K562 (cell line): ENCODE data around the gene ZNF407. TPM values are rescaled to one million over a fixed set of nuclear protein-coding genes. Genes with fewer than 3 reads are reported as not detected.

ENCODE experiments used
- ATAC-seq: fragments of 200-7000 bp; cut with Tn5 transposase; 3 replicates; pipeline ENCODE4 v1.9.1; 2020; ENCODE audit warnings: moderate library complexity
- BruUV-seq: library from RNA; stranded (reverse); fragments of 400-500 nt; replicated peaks from 2 replicates; lab custom pipeline; 2021; lab: Mats Ljungman, UMichigan
- CTCF ChIA-PET: fragments of 300-600 bp; formaldehyde crosslinking; extraction: SDS; loops from one replicate; lab custom pipeline; 2021; ENCODE audit warnings: low intra/inter-chr PET ratio; lab: Yijun Ruan, JAX
- POLR2A ChIA-PET: fragments of 300-600, 350-650 bp; sonication (Branson Sonifier 250); formaldehyde crosslinking; extraction: SDS; loops from one replicate; lab custom pipeline; 2021; ENCODE audit warnings: antibody characterized with exemption, inconsistent platforms; lab: Yijun Ruan, JAX
- DNase-seq, 4 experiments: peaks; one replicate each; pipeline versions ENCODE4 v3.0.0 to v3.0.0-alpha.2; 2011 to 2018; ENCODE audit warnings: low spot score in 3 of 4, mixed read lengths in 3 of 4; ENCODE audit errors: extremely low read depth in 1 of 4
- FAIRE-seq: peaks from 2 replicates; lab custom pipeline; 2011; peaks lifted over from hg19 to GRCh38; lab: Jason Lieb, UNC
- H2AFZ ChIP-seq: 2 replicates; pipeline ENCODE4 v1.6.0; 2011; ENCODE audit warnings: low read depth, low read length, control low read depth, inconsistent platforms
- H3K27ac ChIP-seq: fragments of 200-600 bp; 3 replicates; pipeline ENCODE4 v1.8.0; 2011; ENCODE audit warnings: low read depth, mild to moderate bottlenecking, control low read depth, inconsistent platforms, low read length, moderate library complexity, mixed read lengths; ENCODE audit errors: extremely low read depth
- H3K27me3 ChIP-seq, 2 experiments: fragments of 300-600 bp in 1 of 2; 2 replicates in 1 of 2; 3 replicates in 1 of 2; pipeline versions ENCODE4 v1.6.0 to v1.8.0; 2011; ENCODE audit warnings: inconsistent platforms in 2 of 2, low read length in 2 of 2, mild to moderate bottlenecking in 1 of 2, mixed read lengths in 1 of 2, moderate library complexity in 1 of 2; ENCODE audit not compliant: control insufficient read depth in 2 of 2, insufficient read depth in 2 of 2
- H3K36me3 ChIP-seq: fragments of 300-600 bp; 3 replicates; pipeline ENCODE4 v1.8.0; 2011; ENCODE audit warnings: mild to moderate bottlenecking, low read length, inconsistent platforms; ENCODE audit not compliant: control insufficient read depth, insufficient read depth
- H3K4me1 ChIP-seq, 2 experiments: fragments of 200-600 bp in 1 of 2; replicated peaks in 1 of 2; 2 replicates in 1 of 2; 3 replicates in 1 of 2; pipeline versions ENCODE4 v1.5.1 to v1.8.0; 2011; ENCODE audit warnings: inconsistent platforms in 2 of 2, low read length in 2 of 2, mild to moderate bottlenecking in 1 of 2, mixed read lengths in 1 of 2, moderate library complexity in 1 of 2; ENCODE audit not compliant: control insufficient read depth in 2 of 2, insufficient read depth in 2 of 2
- H3K4me2 ChIP-seq: 2 replicates; pipeline ENCODE4 v1.6.1; 2011; ENCODE audit warnings: low read length, control low read depth, inconsistent platforms, mixed read lengths; ENCODE audit not compliant: insufficient read depth
- H3K4me3 ChIP-seq: fragments of 200-600 bp; sonication (generic), shearing (Covaris generic); 2 replicates; pipeline ENCODE4 v1.5.1; 2016; ENCODE audit warnings: control low read depth, inconsistent platforms
- H3K79me2 ChIP-seq: fragments of 200-600 bp; 3 replicates; pipeline ENCODE4 v1.8.0; 2011; ENCODE audit warnings: low read length, inconsistent platforms; ENCODE audit not compliant: control insufficient read depth, insufficient read depth
- H3K9ac ChIP-seq, 2 experiments: 2 replicates each; pipeline versions ENCODE4 v1.6.0 to v1.6.1; 2011; ENCODE audit warnings: low read depth in 2 of 2, low read length in 2 of 2, control low read depth in 1 of 2, inconsistent platforms in 1 of 2, mild to moderate bottlenecking in 1 of 2, mixed read lengths in 1 of 2; ENCODE audit not compliant: insufficient read depth in 1 of 2
- H3K9me1 ChIP-seq: one replicate; pipeline ENCODE4 v1.6.0; 2011; ENCODE audit warnings: inconsistent platforms, mild to moderate bottlenecking, low read length, moderate library complexity; ENCODE audit not compliant: control insufficient read depth, insufficient read depth
- H3K9me3 ChIP-seq: replicated peaks from 2 replicates; pipeline ENCODE4 v1.5.1; 2011; ENCODE audit warnings: low read depth, low read length, inconsistent platforms; ENCODE audit not compliant: control insufficient read depth, insufficient read depth
- H4K20me1 ChIP-seq: replicated peaks from 2 replicates; pipeline ENCODE4 v1.6.1; 2011; ENCODE audit warnings: low read length, inconsistent platforms, mixed read lengths; ENCODE audit not compliant: control insufficient read depth, insufficient read depth
- BMI1 ChIP-seq: fragments of 150-350 bp; IDR thresholded peaks from 2 replicates; pipeline ENCODE4 v1.6.1; 2014; ENCODE audit warnings: low read length
- NFIX ChIP-seq: fragments of 250-450 bp; sonication (Bioruptor Pico); IDR thresholded peaks from 2 replicates; pipeline ENCODE4 v1.4.0; 2020; ENCODE audit warnings: low read depth, mild to moderate bottlenecking, moderate library complexity
- ZNF146 ChIP-seq: IDR thresholded peaks from one replicate; pipeline ENCODE4 v1.6.1; 2018; ENCODE audit warnings: missing compliant biosample characterization; ENCODE audit not compliant: unreplicated experiment
- WGBS: fragments of 100-300 bp; shearing (Covaris generic); methylation state at CpG from one replicate; pipeline ENCODE4 v1.1.6; 2016; ENCODE audit warnings: low coverage, mixed read lengths; ENCODE audit not compliant: insufficient coverage; ENCODE audit errors: missing lambda C conversion rate; 5-methylcytosine and 5-hydroxymethylcytosine counted together
- in situ Hi-C: fragments of 300-500 bp; cut with MboI; formaldehyde crosslinking; loops from 4 replicates; pipeline ENCODE4 v1.15.0; 2018; ENCODE audit warnings: inconsistent platforms, mixed read lengths
- intact Hi-C: fragments of 100-400 bp; cut with micrococcal nuclease; formaldehyde crosslinking; loops from 2 replicates; pipeline ENCODE4 v1.14.2; 2022
- polyA plus RNA-seq, 8 experiments: library from polyadenylated mRNA; depleted of rRNA in 4 of 8; stranded (reverse) in 5 of 8; unstranded in 3 of 8; fragments of >200 nt; fragmentation: Nextera tagmentation in 2 of 8; fragmentation: Illumina TruSeq in 1 of 8; extraction: Ambion mirVana in 2 of 8; extraction: Trizol in 1 of 8; gene quantifications; 2 replicates each; pipeline versions ENCODE4 v1.2.1 to v1.2.3, GENCODE V29; 2011 to 2014; ENCODE audit warnings: inconsistent platforms in 1 of 8, missing spikeins in 1 of 8
- total RNA-seq, 7 experiments: library from RNA; depleted of rRNA in 6 of 7; stranded (reverse); fragments of >200 nt in 6 of 7; fragmentation: Illumina TruSeq in 2 of 7; extraction: Trizol in 2 of 7; gene quantifications; 2 replicates each; pipeline versions ENCODE4 v1.2.1 to v1.2.3, GENCODE V29; 2011 to 2021; ENCODE audit warnings: low replicate concordance in 1 of 7
- TF ChIP-seq, protein P1 (sequence below): fragments of 450-650 bp; formaldehyde crosslinking; IDR thresholded peaks from 2 replicates; pipeline ENCODE4 v1.4.0; 2020; ENCODE audit warnings: mild to moderate bottlenecking, mixed read lengths

Gene ZNF407
- total and polyA plus RNA-seq, 9 of the 15 experiments (the other 6 are each of a cell fraction or from before 2014, with no cell fraction given) = 0.21 to 5.4 (median 2.3) TPM

DNA sequence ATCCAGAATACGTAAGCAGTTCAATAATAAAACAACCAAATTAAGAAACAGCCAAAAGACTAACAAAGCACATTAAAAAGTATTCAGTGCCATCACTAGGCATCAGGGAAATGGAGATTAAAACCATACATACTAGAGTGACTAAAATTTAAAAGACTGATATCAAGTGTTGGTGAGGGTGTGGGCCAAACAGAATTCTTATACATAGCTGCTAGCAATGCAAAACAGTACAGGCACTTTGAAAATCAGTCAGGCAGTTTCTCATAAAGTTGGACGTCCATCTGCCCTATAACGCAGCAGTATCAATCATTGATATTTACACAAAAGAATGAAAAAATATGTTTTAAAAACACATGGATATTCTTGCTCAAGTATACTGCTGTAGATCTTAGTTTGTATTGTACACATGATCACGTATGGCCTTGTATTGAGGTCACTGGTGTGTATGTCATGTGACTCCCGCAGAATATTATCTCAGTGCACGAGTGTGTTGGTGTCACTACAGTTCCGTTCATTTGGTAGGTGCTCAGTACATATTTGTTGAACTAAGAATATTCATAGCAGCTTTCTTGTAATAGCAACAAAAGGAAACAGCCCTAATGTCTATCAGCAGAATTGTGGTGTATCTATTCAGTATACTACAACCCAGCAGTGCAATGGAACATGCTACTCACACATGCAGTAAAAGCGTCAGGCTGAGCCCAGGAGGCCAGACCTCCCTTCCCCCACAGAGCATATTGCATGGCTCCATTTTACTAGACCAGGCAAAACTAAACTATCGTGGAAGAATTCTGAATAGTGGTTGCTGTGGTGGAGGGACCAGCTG is 28.6 kb downstream of the ZNF407 start:
- in situ Hi-C loops = no loop called here
- Histone ChIP-seq H3K27me3 (no peaks in the 10 kb centered on the region), H3K79me2 (peaks cover 7% of the 10 kb centered on the region; the same call in 2 of the 3 replicates), H2AFZ (no peak overlapping the region), H3K4me1 (no peaks in the 10 kb centered on the region), H4K20me1 (no peaks in the 10 kb centered on the region), H3K27ac (no peak overlapping the region), H3K9me1 (no peaks in the 10 kb centered on the region), H3K9me3 (no peaks in the 10 kb centered on the region), H3K9ac (no peak overlapping the region), H3K4me2 (no peak overlapping the region; the same call in 1 of the 2 replicates), H3K4me3 (no peak overlapping the region), H3K36me3 (no peaks in the 10 kb centered on the region)
- FAIRE-seq = no peak
- BruUV-seq = no TSS peak
- intact Hi-C loops = no loop called here
- ChIA-PET CTCF (no interaction called here), POLR2A (no interaction called here)
- no peak for TF ChIP-seq BMI1
- TF ChIP-seq, protein P1, sequence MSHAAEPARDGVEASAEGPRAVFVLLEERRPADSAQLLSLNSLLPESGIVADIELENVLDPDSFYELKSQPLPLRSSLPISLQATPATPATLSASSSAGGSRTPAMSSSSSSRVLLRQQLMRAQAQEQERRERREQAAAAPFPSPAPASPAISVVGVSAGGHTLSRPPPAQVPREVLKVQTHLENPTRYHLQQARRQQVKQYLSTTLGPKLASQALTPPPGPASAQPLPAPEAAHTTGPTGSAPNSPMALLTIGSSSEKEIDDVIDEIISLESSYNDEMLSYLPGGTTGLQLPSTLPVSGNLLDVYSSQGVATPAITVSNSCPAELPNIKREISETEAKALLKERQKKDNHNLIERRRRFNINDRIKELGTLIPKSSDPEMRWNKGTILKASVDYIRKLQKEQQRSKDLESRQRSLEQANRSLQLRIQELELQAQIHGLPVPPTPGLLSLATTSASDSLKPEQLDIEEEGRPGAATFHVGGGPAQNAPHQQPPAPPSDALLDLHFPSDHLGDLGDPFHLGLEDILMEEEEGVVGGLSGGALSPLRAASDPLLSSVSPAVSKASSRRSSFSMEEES (CRISPR knock-in tag) = peak; percentile 73
- no peak for TF ChIP-seq ZNF146 (CRISPR knock-in tag)
- no peak for TF ChIP-seq NFIX
- WGBS = 38% methylated on average over 9 of the region's 9 CpGs
- no peak for ATAC-seq
- DNase-seq = no peak
